Transverse colon (tissue), 4 donors: ENCODE results near the gene ARF3. TPM values are rescaled to one million over a fixed set of nuclear protein-coding genes. Genes with fewer than 3 reads are reported as not detected.
A peak's percentile ranks its signal among the peaks of the same experiment; 100 is the strongest.

Source experiments
- DNase-seq: peaks from one replicate; pipeline ENCODE4 v3.0.0-alpha.2; 2019
- H3K27ac ChIP-seq, 4 donors: fragments of 200-600 bp; sonication (generic); 2 replicates each; pipeline ENCODE4 v1.5.1; 2016 to 2018; ENCODE audit warnings: inconsistent platforms in 4 of 4
- H3K27me3 ChIP-seq: fragments of 200-600 bp; sonication (generic); 2 replicates; pipeline ENCODE4 v1.5.1; 2017; ENCODE audit warnings: inconsistent platforms
- H3K36me3 ChIP-seq, 4 donors: fragments of 200-600 bp; sonication (generic); 2 replicates each; pipeline ENCODE4 v1.5.1; 2017 to 2019; ENCODE audit warnings: inconsistent platforms in 4 of 4
- H3K4me1 ChIP-seq, 4 donors: fragments of 200-600 bp; sonication (generic); 2 replicates each; pipeline ENCODE4 v1.5.1; 2017 to 2020; ENCODE audit warnings: inconsistent platforms in 4 of 4
- H3K4me3 ChIP-seq, 4 donors: fragments of 200-600 bp; sonication (generic); 1 replicate in 1 of 4; 2 replicates in 3 of 4; pipeline versions ENCODE4 v1.5.1 to v1.6.1; 2017 to 2019; ENCODE audit warnings: inconsistent platforms in 4 of 4
- H3K9me3 ChIP-seq, 2 donors: fragments of 200-600 bp; sonication (generic); 2 replicates each; pipeline ENCODE4 v1.5.1; 2017 to 2019; ENCODE audit warnings: inconsistent platforms in 2 of 2
- EP300 ChIP-seq: sonication (generic); formaldehyde crosslinking; IDR thresholded peaks from one replicate; pipeline ENCODE4 v1.6.1; 2017; ENCODE audit warnings: antibody characterized with exemption, low read depth
- POLR2A ChIP-seq: fragments of 450-650 bp; IDR thresholded peaks from one replicate; pipeline ENCODE4 v1.6.1; 2016; ENCODE audit warnings: antibody characterized with exemption, mild to moderate bottlenecking, moderate library complexity
- POLR2AphosphoS5 ChIP-seq, 3 donors: sonication (generic); formaldehyde crosslinking; IDR thresholded peaks; one replicate each; pipeline ENCODE4 v1.6.1; 2016; ENCODE audit warnings: antibody characterized with exemption in 3 of 3
- WGBS, 2 donors: methylation state at CpG; one replicate each; pipeline ENCODE4 v1.1.5; 2018; ENCODE audit warnings: low coverage in 1 of 2; 5-methylcytosine and 5-hydroxymethylcytosine counted together
- in situ Hi-C, 4 donors: fragments of 200-750 bp; cut with MboI; loops; one replicate each; pipeline versions ENCODE4 v1.15.0 to v1.15.1; 2017; ENCODE audit warnings: low sequenced_read_pairs in 3 of 4, low pct_ligation_motif_present in 1 of 4, low pct_unique_long_range_greater_than_20kb in 1 of 4
- intact Hi-C: fragments of 100-400 bp; cut with DNase I; formaldehyde crosslinking; loops from one replicate; pipeline ENCODE4 v1.15.1; 2023; ENCODE audit warnings: low total_unique reads
- total RNA-seq, 4 donors: library from RNA; depleted of rRNA; stranded (reverse); fragments of >200 nt; gene quantifications; one replicate each; pipeline ENCODE4 v1.1.0, GENCODE V29; 2016
- TF ChIP-seq, protein P1 (sequence below), 5 experiments: fragments of 200-600 bp in 3 of 5; fragments of 450-650 bp in 2 of 5; sonication (generic) in 3 of 5; IDR thresholded peaks; 1 replicate in 2 of 5; 2 replicates in 3 of 5; pipeline ENCODE4 v1.5.1; 2016 to 2017; ENCODE audit warnings: antibody characterized with exemption in 5 of 5, inconsistent platforms in 3 of 5, mild to moderate bottlenecking in 2 of 5, moderate library complexity in 1 of 5

ARF3 gene
- total RNA-seq, 4 donors from 2014 or later, result 30.8 to 117 (median 99.8) TPM

DNA sequence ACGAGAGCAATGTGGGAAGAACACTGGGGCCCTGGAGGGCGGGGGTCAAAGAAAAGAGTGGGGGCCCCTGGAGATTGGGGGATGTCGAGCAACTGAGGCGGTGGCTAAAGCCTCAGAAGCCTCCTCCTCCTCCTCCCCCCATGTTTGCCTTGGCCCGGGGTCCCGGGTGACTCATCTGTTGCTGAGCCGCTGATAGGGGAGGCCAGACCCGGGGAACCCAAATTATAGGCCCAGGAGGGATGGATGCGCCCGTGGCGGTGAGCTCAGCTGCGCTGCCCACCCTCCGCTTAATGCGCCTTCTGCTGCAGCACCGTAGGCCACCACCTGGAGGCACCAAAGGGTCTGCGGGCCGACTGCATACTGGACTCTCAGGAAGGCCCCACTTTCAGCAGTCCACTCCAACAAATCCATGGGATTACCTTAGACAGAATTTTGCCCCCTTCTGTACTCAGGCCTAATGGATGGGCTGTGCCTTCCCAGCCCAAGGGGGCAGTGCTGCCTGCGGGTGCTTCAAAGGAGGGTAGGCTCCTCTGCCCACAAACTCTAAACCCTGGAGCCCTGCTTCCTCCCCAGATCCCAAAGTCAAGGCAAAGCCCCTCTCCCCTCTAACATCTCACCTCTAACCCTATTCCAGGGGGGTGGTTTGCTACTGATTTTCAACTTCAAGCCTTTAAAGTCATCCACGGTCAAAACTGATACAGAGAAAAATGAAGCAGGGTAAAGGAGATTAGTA lies 16.8 kb upstream of the ARF3 start:
- peaks cover 97% of the 10 kb centered on the region for H3K27me3 ChIP-seq
- in situ Hi-C loops, result no loop called here
- H3K4me1 ChIP-seq, result peaks cover 20 to 54% (median 45%) of the 10 kb centered on the region in 4 donors

DNA sequence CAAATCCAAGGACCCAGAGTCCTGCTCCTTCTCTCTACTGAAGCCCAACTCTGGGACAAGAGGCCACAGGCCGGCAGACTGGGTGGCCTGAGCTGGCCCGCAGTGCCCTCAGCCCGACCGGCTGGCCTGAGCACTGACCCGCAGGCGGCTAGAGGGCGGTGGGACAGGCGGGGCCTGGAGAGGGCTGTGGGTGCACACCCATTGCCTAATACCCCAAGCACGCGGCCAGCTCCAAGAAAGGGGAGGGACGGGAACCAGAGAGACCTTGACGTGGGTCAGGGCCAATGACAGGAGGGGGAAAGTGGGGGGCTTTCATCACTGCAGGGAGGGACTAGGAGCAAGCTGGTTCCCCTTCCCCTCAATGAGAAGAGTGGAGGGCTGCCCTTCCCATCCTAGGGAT lies 16.2 kb upstream of the ARF3 start:
- Histone ChIP-seq H3K4me1 (peaks cover 15 to 52% (median 41%) of the 10 kb centered on the region in 4 donors), H3K4me3 (no peak overlapping the region), H3K27ac (no peak overlapping the region), H3K9me3 (no peaks in the 10 kb centered on the region), H3K36me3 (no peaks in the 10 kb centered on the region), H3K27me3 (peaks cover 93% of the 10 kb centered on the region)
- DNase-seq, result no peak
- 0 to 20% methylated on average over 2 to 12 of the region's 12 CpGs for WGBS, 2 donors
- no peak for TF ChIP-seq EP300
- TF ChIP-seq, protein P1, sequence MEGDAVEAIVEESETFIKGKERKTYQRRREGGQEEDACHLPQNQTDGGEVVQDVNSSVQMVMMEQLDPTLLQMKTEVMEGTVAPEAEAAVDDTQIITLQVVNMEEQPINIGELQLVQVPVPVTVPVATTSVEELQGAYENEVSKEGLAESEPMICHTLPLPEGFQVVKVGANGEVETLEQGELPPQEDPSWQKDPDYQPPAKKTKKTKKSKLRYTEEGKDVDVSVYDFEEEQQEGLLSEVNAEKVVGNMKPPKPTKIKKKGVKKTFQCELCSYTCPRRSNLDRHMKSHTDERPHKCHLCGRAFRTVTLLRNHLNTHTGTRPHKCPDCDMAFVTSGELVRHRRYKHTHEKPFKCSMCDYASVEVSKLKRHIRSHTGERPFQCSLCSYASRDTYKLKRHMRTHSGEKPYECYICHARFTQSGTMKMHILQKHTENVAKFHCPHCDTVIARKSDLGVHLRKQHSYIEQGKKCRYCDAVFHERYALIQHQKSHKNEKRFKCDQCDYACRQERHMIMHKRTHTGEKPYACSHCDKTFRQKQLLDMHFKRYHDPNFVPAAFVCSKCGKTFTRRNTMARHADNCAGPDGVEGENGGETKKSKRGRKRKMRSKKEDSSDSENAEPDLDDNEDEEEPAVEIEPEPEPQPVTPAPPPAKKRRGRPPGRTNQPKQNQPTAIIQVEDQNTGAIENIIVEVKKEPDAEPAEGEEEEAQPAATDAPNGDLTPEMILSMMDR (IDR thresholded peaks at IDR 0.05), result no peak
- no peak for TF ChIP-seq POLR2A
- no peak for TF ChIP-seq POLR2AphosphoS5 (IDR thresholded peaks at IDR 0.05)
- in situ Hi-C loops (no loop called here), intact Hi-C loops (no loop called here)

More for the DNA sequence above, 16.8 kb upstream of the ARF3 start:
- H3K9me3 ChIP-seq, result no peaks in the 10 kb centered on the region
- H3K36me3 ChIP-seq, result no peaks in the 10 kb centered on the region
- H3K27ac ChIP-seq, result no peak overlapping the region
- TF ChIP-seq, protein P1 (IDR thresholded peaks at IDR 0.05), result peak; percentile 49 to 71 (median 58)
- TF ChIP-seq EP300, result no peak
- intact Hi-C loops, result loop anchor here (1.0 kb wide), 1 partner anchor 19 kb away; no protein-coding TSS in a partner anchor
- no peak for DNase-seq
- WGBS, 2 donors, result 24 to 38% methylated on average over 2 to 19 of the region's 19 CpGs
- H3K4me3 ChIP-seq, result no peak overlapping the region

DNA sequence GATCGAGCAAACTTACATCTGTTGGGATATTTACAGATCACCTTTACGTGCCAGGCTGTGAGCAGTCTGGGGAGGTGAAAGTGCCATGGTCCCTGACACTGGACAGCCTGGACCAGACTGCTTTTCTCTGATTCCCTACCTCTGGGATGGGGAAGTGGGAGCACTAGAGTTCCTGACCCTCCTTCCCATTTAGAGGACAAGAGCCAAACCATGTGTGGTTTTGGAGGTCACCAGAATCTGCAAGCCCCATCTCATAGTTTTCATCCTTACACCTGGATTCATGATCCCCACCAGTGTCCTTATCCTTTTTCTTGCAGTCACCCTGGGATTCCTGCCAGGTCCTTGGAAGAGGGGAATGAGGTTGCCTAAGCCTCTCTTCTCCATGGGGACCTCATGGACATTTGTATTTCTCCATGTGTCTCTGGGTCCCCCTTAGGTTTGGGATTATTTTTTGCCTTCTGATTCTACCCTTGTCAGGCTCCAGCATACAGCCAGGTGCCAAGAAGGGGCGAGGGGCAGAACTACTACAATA lies 15.7 kb upstream of the ARF3 start:
- intact Hi-C loops (no loop called here), in situ Hi-C loops (no loop called here)
- no peak for DNase-seq
- Histone ChIP-seq H3K4me3 (no peak overlapping the region), H3K36me3 (no peaks in the 10 kb centered on the region), H3K9me3 (no peaks in the 10 kb centered on the region), H3K27ac (no peak overlapping the region), H3K27me3 (peaks cover 88% of the 10 kb centered on the region), H3K4me1 (peaks cover 9 to 46% (median 36%) of the 10 kb centered on the region in 4 donors)
- TF ChIP-seq, protein P1 (IDR thresholded peaks at IDR 0.05), result no peak
- no peak for TF ChIP-seq POLR2AphosphoS5 (IDR thresholded peaks at IDR 0.05)
- no peak for TF ChIP-seq EP300
- no peak for TF ChIP-seq POLR2A
- WGBS, 2 donors, result 29% methylated on average over 3 of the region's 3 CpGs; no CpG with 5 or more reads in 1 of the 2 donors

DNA sequence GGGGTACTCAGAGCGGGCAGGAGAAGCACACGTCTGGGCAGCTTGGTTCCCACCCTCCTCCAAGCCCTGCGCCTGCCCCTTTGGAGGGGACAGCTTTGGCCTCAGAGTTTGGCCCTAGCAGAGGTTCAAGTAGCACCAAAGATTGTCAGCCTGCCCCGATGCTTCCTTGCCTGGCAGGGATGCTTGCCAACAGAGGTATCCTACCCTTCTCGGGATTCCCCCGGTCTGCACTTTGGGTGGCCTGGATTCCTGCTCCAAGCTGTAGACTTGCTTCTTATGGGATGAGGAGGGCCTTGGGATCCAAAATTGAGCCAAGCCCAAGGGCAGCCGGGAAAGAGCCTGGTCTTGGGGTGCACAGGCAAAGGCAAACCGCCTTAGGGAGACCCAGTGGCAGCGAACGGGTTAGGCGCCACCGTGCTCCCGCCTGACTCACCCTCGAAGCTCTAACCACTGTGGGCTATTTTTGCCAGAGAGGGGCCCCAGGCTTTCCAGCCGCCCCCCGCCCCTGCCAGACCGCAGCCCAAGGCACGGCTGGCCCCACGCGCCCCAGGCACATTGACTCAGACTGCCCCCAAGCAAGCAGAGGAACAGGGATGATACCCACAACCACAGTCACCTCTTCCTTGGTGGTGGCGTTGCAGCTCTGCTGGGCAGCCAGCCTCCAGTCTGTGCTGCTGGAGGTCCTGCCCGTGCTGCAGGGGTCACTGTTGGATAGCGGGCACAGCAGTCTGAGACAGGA lies 15.1 kb upstream of the ARF3 start:
- Histone ChIP-seq H3K4me1 (peaks cover 9 to 40% (median 32%) of the 10 kb centered on the region in 4 donors), H3K4me3 (no peak overlapping the region), H3K27ac (no peak overlapping the region), H3K27me3 (peaks cover 81% of the 10 kb centered on the region), H3K9me3 (no peaks in the 10 kb centered on the region), H3K36me3 (no peaks in the 10 kb centered on the region)
- intact Hi-C loops, result no loop called here
- TF ChIP-seq POLR2A (no peak), EP300 (no peak), POLR2AphosphoS5 (IDR thresholded peaks at IDR 0.05) (no peak)
- TF ChIP-seq, protein P1 (IDR thresholded peaks at IDR 0.05), result no peak
- in situ Hi-C loops, result no loop called here
- DNase-seq, result no peak
- 19% methylated on average over 12 of the region's 23 CpGs; no CpG with 5 or more reads in 1 of the 2 donors for WGBS, 2 donors
